Smooth muscle cell (in vitro differentiated cells): ENCODE results near the gene GABARAP. TPM values are rescaled to one million over a fixed set of nuclear protein-coding genes. Genes with fewer than 3 reads are reported as not detected.

Experiments used
- DNase-seq: peaks from one replicate; lab custom pipeline; 2025; ENCODE audit not compliant: unreplicated experiment; lab: John Stamatoyannopoulos, UW
- H2AFZ ChIP-seq: fragments of 200-600 bp; sonication (generic); 2 replicates; pipeline ENCODE4 v1.6.0; 2016; ENCODE audit warnings: antibody characterized with exemption, low read depth, mild to moderate bottlenecking
- H3F3A ChIP-seq: fragments of 200-600 bp; sonication (generic); 2 replicates; pipeline ENCODE4 v1.6.0; 2017; ENCODE audit warnings: antibody characterized with exemption, low read depth
- H3K27ac ChIP-seq: fragments of 200-600 bp; sonication (generic); 2 replicates; pipeline ENCODE4 v1.5.1; 2016; ENCODE audit warnings: low read depth, mild to moderate bottlenecking
- H3K27me3 ChIP-seq: fragments of 200-600 bp; sonication (generic); 2 replicates; pipeline ENCODE4 v1.6.1; 2016; ENCODE audit warnings: low read depth, mild to moderate bottlenecking
- H3K36me3 ChIP-seq: fragments of 200-600 bp; sonication (generic); 2 replicates; pipeline ENCODE4 v1.5.1; 2016; ENCODE audit warnings: low read depth
- H3K4me1 ChIP-seq: fragments of 200-600 bp; sonication (generic); 2 replicates; pipeline ENCODE4 v1.5.1; 2016; ENCODE audit warnings: low read depth
- H3K4me2 ChIP-seq: fragments of 200-600 bp; sonication (generic); 2 replicates; pipeline ENCODE4 v1.6.0; 2016; ENCODE audit warnings: mild to moderate bottlenecking
- H3K4me3 ChIP-seq: fragments of 200-600 bp; sonication (generic); 2 replicates; pipeline ENCODE4 v1.5.1; 2016; ENCODE audit warnings: mild to moderate bottlenecking
- H3K79me2 ChIP-seq: fragments of 200-600 bp; sonication (generic); 2 replicates; pipeline ENCODE4 v1.6.0; 2016; ENCODE audit warnings: low read depth, mild to moderate bottlenecking
- H3K9ac ChIP-seq: fragments of 200-600 bp; sonication (generic); 2 replicates; pipeline ENCODE4 v1.6.0; 2016; ENCODE audit warnings: low read depth
- H3K9me3 ChIP-seq: fragments of 200-600 bp; sonication (generic); replicated peaks from 2 replicates; pipeline ENCODE4 v1.5.1; 2016; ENCODE audit warnings: low read depth
- H4K20me1 ChIP-seq: fragments of 200-600 bp; sonication (generic); 2 replicates; pipeline ENCODE4 v1.6.0; 2016; ENCODE audit warnings: low read depth
- WGBS: methylation state at CpG from one replicate; pipeline ENCODE4 v1.1.7; 2016; ENCODE audit warnings: low lambda C conversion rate; 5-methylcytosine and 5-hydroxymethylcytosine counted together
- polyA plus RNA-seq: library from polyadenylated mRNA; unstranded; fragments of >200 nt; fragmentation: Nextera tagmentation; extraction: Ambion mirVana; gene quantifications from 2 replicates; pipeline ENCODE4 v1.2.1, GENCODE V29; 2016
- total RNA-seq: library from RNA; depleted of rRNA; stranded (reverse); fragments of >200 nt; gene quantifications from 2 replicates; pipeline ENCODE4 v1.2.3, GENCODE V29; 2014
- TF ChIP-seq, protein P1 (sequence below): fragments of 200-600 bp; sonication (generic); IDR thresholded peaks from 2 replicates; pipeline ENCODE4 v1.5.1; 2017; ENCODE audit warnings: borderline replicate concordance, mild to moderate bottlenecking, antibody characterized with exemption; ENCODE audit not compliant: insufficient read depth, poor library complexity, severe bottlenecking

Gene GABARAP
- total and polyA plus RNA-seq, 2 experiments from 2014 or later, result 363 to 735 TPM

DNA sequence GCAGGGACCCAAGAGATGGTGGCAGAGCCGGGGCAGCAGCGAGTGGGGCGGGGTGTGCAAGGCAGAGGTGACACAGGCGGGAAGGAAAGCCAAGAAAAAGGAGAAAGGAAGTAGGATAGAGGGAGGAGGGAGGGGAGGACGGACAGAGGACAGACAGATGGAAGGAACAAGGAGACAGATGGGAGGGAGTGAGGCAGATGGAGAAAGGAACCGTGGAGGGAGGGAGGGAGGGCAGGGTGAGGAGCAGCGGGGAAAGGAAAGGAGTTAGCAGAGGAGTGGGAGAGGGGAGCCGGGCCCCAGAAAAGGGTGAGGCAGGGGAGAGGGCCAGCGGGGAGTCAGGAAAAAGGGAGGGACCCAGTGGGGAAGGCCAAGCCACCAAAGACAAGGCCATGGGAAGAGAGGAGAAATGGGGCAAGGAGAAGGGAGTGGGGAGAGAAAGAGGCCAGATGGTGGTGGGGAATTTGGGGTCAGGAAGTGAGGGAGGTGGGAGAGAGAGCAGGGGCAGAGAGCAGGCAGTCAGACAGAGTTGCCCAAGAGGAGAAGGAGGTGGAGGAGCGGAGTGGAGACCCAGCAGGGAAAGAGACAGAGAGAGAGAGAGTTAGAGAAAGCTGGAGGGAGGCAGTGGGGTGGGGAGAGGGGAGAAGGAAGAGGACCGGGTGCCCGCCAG lies 49.8 kb downstream of the GABARAP start:
- Histone ChIP-seq H3K27ac (no peak overlapping the region), H3K36me3 (no peaks in the 10 kb centered on the region), H3K79me2 (no peaks in the 10 kb centered on the region), H3K4me2 (no peak overlapping the region), H3K4me3 (no peak overlapping the region), H3F3A (no peaks in the 10 kb centered on the region), H2AFZ (no peak overlapping the region), H4K20me1 (no peaks in the 10 kb centered on the region), H3K9ac (no peak overlapping the region), H3K27me3 (no peaks in the 10 kb centered on the region), H3K4me1 (no peaks in the 10 kb centered on the region), H3K9me3 (no peaks in the 10 kb centered on the region)
- TF ChIP-seq, protein P1, sequence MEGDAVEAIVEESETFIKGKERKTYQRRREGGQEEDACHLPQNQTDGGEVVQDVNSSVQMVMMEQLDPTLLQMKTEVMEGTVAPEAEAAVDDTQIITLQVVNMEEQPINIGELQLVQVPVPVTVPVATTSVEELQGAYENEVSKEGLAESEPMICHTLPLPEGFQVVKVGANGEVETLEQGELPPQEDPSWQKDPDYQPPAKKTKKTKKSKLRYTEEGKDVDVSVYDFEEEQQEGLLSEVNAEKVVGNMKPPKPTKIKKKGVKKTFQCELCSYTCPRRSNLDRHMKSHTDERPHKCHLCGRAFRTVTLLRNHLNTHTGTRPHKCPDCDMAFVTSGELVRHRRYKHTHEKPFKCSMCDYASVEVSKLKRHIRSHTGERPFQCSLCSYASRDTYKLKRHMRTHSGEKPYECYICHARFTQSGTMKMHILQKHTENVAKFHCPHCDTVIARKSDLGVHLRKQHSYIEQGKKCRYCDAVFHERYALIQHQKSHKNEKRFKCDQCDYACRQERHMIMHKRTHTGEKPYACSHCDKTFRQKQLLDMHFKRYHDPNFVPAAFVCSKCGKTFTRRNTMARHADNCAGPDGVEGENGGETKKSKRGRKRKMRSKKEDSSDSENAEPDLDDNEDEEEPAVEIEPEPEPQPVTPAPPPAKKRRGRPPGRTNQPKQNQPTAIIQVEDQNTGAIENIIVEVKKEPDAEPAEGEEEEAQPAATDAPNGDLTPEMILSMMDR, result no peak
- WGBS, result 98% methylated on average over 7 of the region's 12 CpGs
- no peak for DNase-seq

DNA sequence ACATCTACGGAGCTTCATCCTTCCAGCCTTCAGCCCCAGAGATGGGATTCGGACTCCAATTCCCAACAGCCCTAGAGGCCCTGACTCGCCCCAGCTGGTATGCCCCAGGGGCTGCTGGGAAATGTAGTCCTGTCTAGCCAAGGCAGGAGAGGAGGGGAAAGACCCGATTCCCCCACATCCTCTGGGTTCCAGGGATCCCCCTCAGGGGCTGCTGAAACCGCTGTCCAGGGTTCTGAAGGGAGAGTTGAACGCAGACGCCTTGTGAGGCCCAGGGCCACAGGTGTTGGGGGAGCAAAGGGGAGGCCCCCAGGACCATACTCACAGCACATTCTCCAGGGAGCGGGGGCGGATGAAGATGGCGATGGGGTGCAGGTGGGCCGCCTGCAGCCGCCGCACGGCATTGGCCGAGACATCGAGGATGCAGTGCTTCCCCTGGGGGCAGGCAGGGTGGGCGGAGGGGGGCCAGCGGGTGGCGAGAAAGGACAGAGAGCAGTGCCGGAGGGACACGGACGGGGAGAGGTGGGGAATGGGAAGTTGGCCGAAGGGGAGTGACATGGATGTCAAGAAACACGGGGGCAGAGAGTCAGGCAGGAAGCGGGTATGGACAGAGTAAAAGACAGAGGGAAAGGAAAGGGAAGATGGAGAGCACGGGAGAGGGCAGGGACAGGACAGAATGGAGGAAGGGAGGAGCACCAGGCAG lies 50.5 kb downstream of the GABARAP start:
- Histone ChIP-seq H3F3A (no peaks in the 10 kb centered on the region), H3K9me3 (no peaks in the 10 kb centered on the region), H4K20me1 (no peaks in the 10 kb centered on the region), H3K4me1 (no peaks in the 10 kb centered on the region), H3K9ac (no peak overlapping the region), H2AFZ (no peak overlapping the region), H3K27me3 (no peaks in the 10 kb centered on the region), H3K4me2 (no peak overlapping the region), H3K79me2 (no peaks in the 10 kb centered on the region), H3K27ac (no peak overlapping the region), H3K36me3 (no peaks in the 10 kb centered on the region), H3K4me3 (no peak overlapping the region)
- TF ChIP-seq, protein P1, result no peak
- WGBS, result 89% methylated on average over 26 of the region's 26 CpGs
- no peak for DNase-seq

DNA sequence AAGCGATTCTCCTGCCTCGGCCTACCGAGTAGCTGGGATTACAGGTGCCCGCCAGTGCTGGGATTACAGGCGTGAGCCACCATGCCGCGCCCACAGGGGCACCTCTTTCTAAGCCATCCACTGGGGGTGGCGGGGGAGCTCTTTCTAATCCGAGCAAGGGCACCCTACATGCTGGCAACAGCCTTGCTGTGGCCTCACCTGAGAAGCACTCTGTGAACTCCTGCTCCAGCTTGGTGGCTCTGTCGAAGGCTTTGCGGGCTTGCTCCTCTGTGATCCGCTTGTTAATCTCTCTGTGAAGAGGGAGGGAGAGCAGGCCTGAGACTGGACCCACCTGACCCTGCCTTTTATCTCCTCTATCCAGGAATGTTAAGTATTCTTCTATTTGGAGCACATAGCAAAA lies 51.2 kb downstream of the GABARAP start:
- Histone ChIP-seq H3K27ac (no peak overlapping the region), H3K36me3 (no peaks in the 10 kb centered on the region), H3K9me3 (no peaks in the 10 kb centered on the region), H3K9ac (no peak overlapping the region), H2AFZ (no peak overlapping the region), H3K4me3 (no peak overlapping the region), H3K4me1 (no peaks in the 10 kb centered on the region), H4K20me1 (no peaks in the 10 kb centered on the region), H3K4me2 (no peak overlapping the region), H3K27me3 (no peaks in the 10 kb centered on the region), H3F3A (no peaks in the 10 kb centered on the region), H3K79me2 (no peaks in the 10 kb centered on the region)
- 98% methylated on average over 12 of the region's 12 CpGs for WGBS
- DNase-seq, result no peak
- TF ChIP-seq, protein P1, result no peak
